GM12801 (cell line): ENCODE measurements around the gene NEU2.

Experiments used
- CTCF ChIP-seq: IDR thresholded peaks from one replicate; pipeline ENCODE4 v1.5.1; 2011; ENCODE audit warnings: control low read depth; ENCODE audit not compliant: insufficient read length; ENCODE audit errors: extremely low read depth

Gene NEU2

DNA sequence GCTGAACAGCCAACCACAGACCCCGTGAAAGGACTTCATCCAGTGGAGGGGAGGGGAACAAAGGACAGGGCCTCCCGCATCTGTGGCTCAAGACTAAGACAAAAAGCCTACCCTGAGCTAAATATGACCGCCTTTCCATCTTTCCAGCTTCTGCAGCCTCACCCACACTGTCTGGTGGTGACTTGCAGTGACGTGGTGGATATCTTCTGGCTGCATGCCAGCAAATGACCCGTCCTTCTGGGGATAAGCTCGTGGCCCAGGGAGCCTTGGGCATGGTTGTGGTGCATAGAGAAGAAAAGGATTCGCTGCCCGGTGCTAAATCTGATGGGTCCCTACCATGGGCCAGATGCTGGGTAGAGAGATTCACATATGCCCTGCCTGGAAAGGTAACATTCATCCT is 10.7 kb upstream of the NEU2 start:
- TF ChIP-seq CTCF, result no peak

DNA sequence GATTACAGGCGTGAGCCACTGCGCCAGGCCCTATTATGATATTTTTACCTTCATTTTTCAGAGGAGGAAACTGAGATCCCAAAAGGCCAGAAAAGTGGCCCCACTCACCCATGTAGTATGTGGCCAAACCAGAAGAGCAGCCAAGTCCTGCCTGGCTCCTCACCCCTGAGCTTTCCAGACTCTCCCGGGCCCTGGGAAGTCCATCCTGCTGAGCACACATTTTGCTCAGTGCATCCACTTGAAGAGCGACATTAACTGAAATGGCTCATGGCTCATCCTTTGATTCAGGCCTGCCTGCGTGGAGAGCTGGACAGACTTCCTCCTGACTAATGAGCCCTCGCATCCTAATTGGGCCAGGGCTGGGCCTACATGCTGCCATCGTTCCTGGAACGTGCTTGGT is 9.9 kb upstream of the NEU2 start:
- no peak for TF ChIP-seq CTCF

DNA sequence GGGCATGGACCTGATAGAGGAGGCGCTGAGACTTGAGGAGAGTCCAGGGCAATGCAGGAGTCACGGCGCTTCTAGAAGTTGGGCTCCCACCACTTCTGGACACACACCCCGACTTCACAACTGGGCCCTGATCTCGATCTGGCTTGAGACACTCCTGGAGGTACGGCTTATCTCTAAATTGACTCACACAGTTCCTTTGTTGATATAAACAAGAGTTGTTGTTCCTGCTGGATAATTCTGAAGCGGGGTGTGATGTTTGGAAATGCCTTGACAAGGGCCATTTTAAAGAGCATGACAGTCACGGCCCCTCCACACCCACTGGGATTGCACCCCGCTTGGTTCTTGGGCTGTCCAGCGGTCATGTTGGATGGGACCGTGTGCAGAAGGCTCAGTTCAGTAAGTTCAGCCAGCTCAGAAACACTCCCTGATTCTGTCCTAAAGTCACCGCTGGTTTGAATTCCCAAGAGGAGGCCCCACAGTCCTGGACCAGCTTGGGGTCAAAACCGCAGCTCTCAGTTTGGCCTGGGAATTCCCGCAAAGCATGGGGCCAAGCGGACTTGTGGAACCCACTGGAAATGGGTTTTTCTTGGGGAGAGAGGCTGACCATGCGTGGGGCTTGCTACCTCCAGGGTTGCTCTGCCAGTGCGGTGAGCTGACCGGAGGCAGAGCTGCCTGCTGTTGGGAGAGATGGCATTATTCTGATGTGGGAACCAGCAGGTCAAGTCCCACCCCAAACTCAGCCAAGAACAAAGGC is 9.3 kb upstream of the NEU2 start:
- TF ChIP-seq CTCF, result no peak

DNA sequence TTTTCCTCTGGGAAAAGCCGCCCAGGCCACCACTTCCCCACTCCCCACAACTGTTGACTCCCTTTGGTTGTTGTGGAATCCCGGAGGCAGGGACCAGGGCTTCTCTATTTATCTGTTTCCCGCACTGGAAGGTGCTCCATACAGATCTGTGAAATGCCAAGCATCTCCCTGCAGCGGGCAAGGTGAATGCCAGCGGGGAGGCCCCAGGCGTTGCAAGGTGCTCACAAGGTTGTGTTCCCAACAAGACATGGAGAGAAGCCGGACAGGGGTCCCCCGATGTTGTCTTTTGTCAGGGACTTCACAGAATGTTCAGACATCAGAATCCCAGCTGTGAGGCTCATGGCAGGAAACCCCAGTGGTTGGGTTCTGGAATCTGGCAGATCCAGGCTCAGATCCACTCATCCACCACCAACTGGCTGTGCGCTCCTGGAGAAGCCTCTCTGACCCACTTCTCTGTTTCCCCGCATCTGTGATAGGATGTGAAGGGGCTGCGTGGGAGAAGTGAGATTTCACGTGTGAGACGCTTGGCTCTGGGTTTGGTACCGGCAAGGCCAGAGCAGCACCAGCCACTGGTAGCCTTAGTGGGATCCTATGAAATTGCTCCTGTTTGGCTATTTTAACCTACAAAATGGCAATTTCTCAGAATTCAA is 8.6 kb upstream of the NEU2 start:
- no peak for TF ChIP-seq CTCF

DNA sequence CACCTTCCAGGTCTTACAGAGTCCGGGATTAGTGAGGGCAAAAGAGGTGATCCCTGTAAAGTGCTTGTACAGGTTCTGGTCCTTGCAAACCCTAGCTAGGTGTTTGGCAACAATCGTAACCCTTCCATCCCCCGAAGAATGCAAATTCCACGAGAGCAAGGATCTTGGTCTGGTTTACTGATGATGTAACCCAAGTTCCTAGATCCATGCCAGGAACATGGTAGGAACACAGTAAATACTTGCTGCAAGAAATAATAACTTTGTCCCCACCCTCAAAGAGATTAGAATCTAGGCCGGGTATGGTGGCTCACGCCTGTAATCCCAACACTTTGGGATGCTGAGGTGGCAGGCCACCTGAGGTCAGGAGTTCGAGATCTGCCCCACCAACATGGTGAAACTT is 6.8 kb upstream of the NEU2 start:
- TF ChIP-seq CTCF, result no peak

DNA sequence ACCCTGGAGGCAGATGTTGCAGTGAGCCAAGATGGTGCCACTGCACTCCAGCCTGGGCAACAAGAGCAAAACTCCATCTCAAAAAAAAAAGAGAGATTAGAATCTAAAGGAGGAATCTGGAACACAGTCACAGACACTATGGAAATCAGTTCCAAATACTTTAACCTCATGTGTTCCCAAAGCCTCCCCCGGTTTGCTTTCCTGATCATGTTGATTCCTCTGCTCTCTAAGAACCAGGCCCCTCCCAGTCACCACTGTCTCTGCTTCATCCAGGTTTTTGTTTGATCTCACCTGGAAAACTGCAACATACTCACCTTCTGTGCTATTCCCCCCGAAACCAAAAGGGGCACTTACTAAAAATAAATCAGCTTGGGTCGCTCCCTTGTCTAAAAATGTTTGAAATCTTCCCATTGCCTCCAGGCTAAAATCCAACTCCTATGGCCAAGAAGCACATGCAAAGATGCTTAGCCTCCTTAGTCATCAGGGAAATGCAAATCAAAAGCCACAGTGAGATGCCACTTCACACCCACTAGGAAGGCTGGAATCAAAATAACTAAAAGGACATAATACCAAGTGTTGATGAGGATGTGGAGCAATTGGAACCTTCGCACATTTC is 6.2 kb upstream of the NEU2 start:
- TF ChIP-seq CTCF, result no peak

GRCh38 chr2:233029321-233029720 is 3.2 kb upstream of the NEU2 start:
- TF ChIP-seq CTCF, result no peak
